Activated CD4-positive, alpha-beta T cell treated with anti-CD3 and anti-CD28 coated beads, Interleukin-2, amount 10 ng/mL, durations not matched to agents 7 days and 5 days (primary cell): ENCODE measurements around the gene GTF2E1. TPM values are rescaled to one million over a fixed set of nuclear protein-coding genes. Genes with fewer than 3 reads are reported as not detected.

ENCODE experiments used
- CTCF ChIA-PET: fragments of 350-600 bp; sonication (Branson Sonifier 250); formaldehyde crosslinking; loops from one replicate; lab custom pipeline; 2021; ENCODE audit warnings: antibody characterized with exemption; lab: Charles Lee
- POLR2A ChIA-PET: fragments of 350-600 bp; sonication (Branson Sonifier 250); formaldehyde crosslinking; loops from one replicate; lab custom pipeline; 2021; ENCODE audit warnings: antibody characterized with exemption; lab: Charles Lee
- DNase-seq: peaks from one replicate; pipeline ENCODE4 v3.0.0-alpha.2; 2020
- H3K27ac Mint-ChIP-seq: one replicate; pipeline ENCODE4 v1.8.0; 2021; ENCODE audit warnings: mild to moderate bottlenecking, moderate library complexity, mixed read lengths
- H3K27me3 Mint-ChIP-seq: one replicate; pipeline ENCODE4 v1.8.0; 2021; ENCODE audit warnings: mixed read lengths
- H3K36me3 Mint-ChIP-seq: one replicate; pipeline ENCODE4 v1.8.0; 2021; ENCODE audit warnings: low read depth, mixed read lengths
- H3K4me1 Mint-ChIP-seq: one replicate; pipeline ENCODE4 v1.8.0; 2021; ENCODE audit warnings: mixed read lengths
- H3K4me3 Mint-ChIP-seq: one replicate; pipeline ENCODE4 v1.8.0; 2021; ENCODE audit warnings: mild to moderate bottlenecking, moderate library complexity, mixed read lengths
- H3K9me3 Mint-ChIP-seq: one replicate; pipeline ENCODE4 v1.8.0; 2021; ENCODE audit warnings: mixed read lengths
- total RNA-seq, 2 experiments: library from RNA; stranded (reverse); gene quantifications; one replicate each; pipeline ENCODE4 v1.2.3, GENCODE V29; 2021

Gene GTF2E1
- total RNA-seq, 2 experiments from 2014 or later, result 30.2 to 33.2 TPM

- Mint-ChIP-seq H3K27ac (no peak overlapping the region), H3K9me3 (no peaks in the 10 kb centered on the region)
- POLR2A ChIA-PET, result no interaction called here
Measured at GRCh38 chr3:120791010-120791409, 48.5 kb downstream of the GTF2E1 start.

GRCh38 chr3:120791913-120792312 lies 49.4 kb downstream of the GTF2E1 start:
- ChIA-PET CTCF (no interaction called here), POLR2A (no interaction called here)
- Mint-ChIP-seq H3K27ac (no peak overlapping the region), H3K4me1 (no peaks in the 10 kb centered on the region), H3K4me3 (no peak overlapping the region), H3K27me3 (peaks cover 6% of the 10 kb centered on the region), H3K9me3 (no peaks in the 10 kb centered on the region), H3K36me3 (no peaks in the 10 kb centered on the region)
- DNase-seq, result no peak

More at GRCh38 chr3:120791010-120791409, 48.5 kb downstream of the GTF2E1 start:
- peaks cover under 1% of the 10 kb centered on the region for H3K27me3 Mint-ChIP-seq
- H3K4me3 Mint-ChIP-seq, result no peak overlapping the region
- peaks cover 2% of the 10 kb centered on the region for H3K36me3 Mint-ChIP-seq
- no peak for DNase-seq
- CTCF ChIA-PET, result no interaction called here
- H3K4me1 Mint-ChIP-seq, result no peaks in the 10 kb centered on the region

- CTCF ChIA-PET, result interaction anchor here (0.6 to 1.5 kb wide), 3 partner anchors 13 to 235 kb away, joined by 4 to 6 read pairs (median 5); no protein-coding TSS in a partner anchor
- Mint-ChIP-seq H3K27me3 (peaks cover 6% of the 10 kb centered on the region), H3K4me3 (no peak overlapping the region), H3K36me3 (no peaks in the 10 kb centered on the region), H3K27ac (no peak overlapping the region), H3K9me3 (no peaks in the 10 kb centered on the region), H3K4me1 (no peaks in the 10 kb centered on the region)
- no peak for DNase-seq
- POLR2A ChIA-PET, result no interaction called here
Measured at GRCh38 chr3:120793601-120794000, 51.1 kb downstream of the GTF2E1 start.

GRCh38 chr3:120795017-120795648 lies 52.6 kb downstream of the GTF2E1 start:
- H3K27me3 Mint-ChIP-seq, result peaks cover 6% of the 10 kb centered on the region
- no peak overlapping the region for H3K4me3 Mint-ChIP-seq
- no peak overlapping the region for H3K27ac Mint-ChIP-seq
- ChIA-PET CTCF (interaction anchor here (0.7 to 2.0 kb wide), 14 partner anchors 9 to 397 kb away, joined by 3 to 15 read pairs (median 4); partner anchors contain the start of genes GTF2E1 and RABL3), POLR2A (no interaction called here)
- no peaks in the 10 kb centered on the region for H3K9me3 Mint-ChIP-seq
- H3K4me1 Mint-ChIP-seq, result no peaks in the 10 kb centered on the region
- H3K36me3 Mint-ChIP-seq, result no peaks in the 10 kb centered on the region
- peak; percentile 87 for DNase-seq

- Mint-ChIP-seq H3K36me3 (no peaks in the 10 kb centered on the region), H3K4me1 (no peaks in the 10 kb centered on the region), H3K27ac (no peak overlapping the region), H3K4me3 (no peak overlapping the region), H3K27me3 (peaks cover 6% of the 10 kb centered on the region), H3K9me3 (no peaks in the 10 kb centered on the region)
- ChIA-PET POLR2A (no interaction called here), CTCF (interaction anchor here (0.9 to 2.0 kb wide), 6 partner anchors 17 to 237 kb away, joined by 3 to 15 read pairs (median 5); no protein-coding TSS in a partner anchor)
- DNase-seq, result no peak
Measured at GRCh38 chr3:120795959-120796358, 53.4 kb downstream of the GTF2E1 start.

- ChIA-PET POLR2A (no interaction called here), CTCF (no interaction called here)
- H3K4me1 Mint-ChIP-seq, result no peaks in the 10 kb centered on the region
- H3K27ac Mint-ChIP-seq, result no peak overlapping the region
- DNase-seq, result no peak
- H3K27me3 Mint-ChIP-seq, result peaks cover 6% of the 10 kb centered on the region
- H3K36me3 Mint-ChIP-seq, result no peaks in the 10 kb centered on the region
- no peak overlapping the region for H3K4me3 Mint-ChIP-seq
- no peaks in the 10 kb centered on the region for H3K9me3 Mint-ChIP-seq
Measured at GRCh38 chr3:120796976-120797375, 54.4 kb downstream of the GTF2E1 start.

GRCh38 chr3:120797857-120798256 lies 55.3 kb downstream of the GTF2E1 start:
- POLR2A ChIA-PET, result no interaction called here
- no peaks in the 10 kb centered on the region for H3K9me3 Mint-ChIP-seq

GRCh38 chr3:120798346-120798745 lies 55.8 kb downstream of the GTF2E1 start:
- ChIA-PET CTCF (no interaction called here), POLR2A (no interaction called here)
- no peak for DNase-seq
- Mint-ChIP-seq H3K4me1 (no peaks in the 10 kb centered on the region), H3K36me3 (no peaks in the 10 kb centered on the region), H3K9me3 (no peaks in the 10 kb centered on the region), H3K4me3 (no peak overlapping the region), H3K27me3 (peaks cover 6% of the 10 kb centered on the region), H3K27ac (no peak overlapping the region)

More at GRCh38 chr3:120797857-120798256, 55.3 kb downstream of the GTF2E1 start:
- Mint-ChIP-seq H3K27me3 (peaks cover 6% of the 10 kb centered on the region), H3K36me3 (no peaks in the 10 kb centered on the region), H3K4me1 (no peaks in the 10 kb centered on the region), H3K27ac (no peak overlapping the region), H3K4me3 (no peak overlapping the region)
- CTCF ChIA-PET, result no interaction called here
- no peak for DNase-seq

- Mint-ChIP-seq H3K4me1 (no peaks in the 10 kb centered on the region), H3K4me3 (no peak overlapping the region), H3K27ac (no peak overlapping the region), H3K9me3 (no peaks in the 10 kb centered on the region), H3K27me3 (peaks cover 6% of the 10 kb centered on the region), H3K36me3 (no peaks in the 10 kb centered on the region)
- ChIA-PET CTCF (no interaction called here), POLR2A (no interaction called here)
- DNase-seq, result no peak
Measured at GRCh38 chr3:120800625-120801024, 58.1 kb downstream of the GTF2E1 start.

- Mint-ChIP-seq H3K9me3 (no peaks in the 10 kb centered on the region), H3K4me3 (no peak overlapping the region), H3K27ac (no peak overlapping the region), H3K27me3 (peaks cover 3% of the 10 kb centered on the region), H3K4me1 (no peaks in the 10 kb centered on the region), H3K36me3 (no peaks in the 10 kb centered on the region)
- ChIA-PET CTCF (no interaction called here), POLR2A (no interaction called here)
- DNase-seq, result no peak
Measured at GRCh38 chr3:120801484-120801883, 58.9 kb downstream of the GTF2E1 start.

- ChIA-PET CTCF (no interaction called here), POLR2A (no interaction called here)
- no peak for DNase-seq
- Mint-ChIP-seq H3K27ac (no peak overlapping the region), H3K4me3 (no peak overlapping the region), H3K4me1 (no peaks in the 10 kb centered on the region), H3K27me3 (peaks cover 3% of the 10 kb centered on the region), H3K9me3 (no peaks in the 10 kb centered on the region), H3K36me3 (no peaks in the 10 kb centered on the region)
Measured at GRCh38 chr3:120802916-120803315, 60.4 kb downstream of the GTF2E1 start.

- POLR2A ChIA-PET, result no interaction called here
- no peaks in the 10 kb centered on the region for H3K4me1 Mint-ChIP-seq
- no peak for DNase-seq
- H3K4me3 Mint-ChIP-seq, result no peak overlapping the region
- no peak overlapping the region for H3K27ac Mint-ChIP-seq
- H3K36me3 Mint-ChIP-seq, result no peaks in the 10 kb centered on the region
- H3K27me3 Mint-ChIP-seq, result peaks cover 15% of the 10 kb centered on the region
- CTCF ChIA-PET, result no interaction called here
- H3K9me3 Mint-ChIP-seq, result no peaks in the 10 kb centered on the region
Measured at GRCh38 chr3:120816728-120817127, 74.2 kb downstream of the GTF2E1 start.

GRCh38 chr3:120820748-120821147 lies 78.2 kb downstream of the GTF2E1 start:
- POLR2A ChIA-PET, result no interaction called here
- H3K4me1 Mint-ChIP-seq, result no peaks in the 10 kb centered on the region
- H3K27ac Mint-ChIP-seq, result no peak overlapping the region
- DNase-seq, result no peak
- no peaks in the 10 kb centered on the region for H3K36me3 Mint-ChIP-seq
- H3K27me3 Mint-ChIP-seq, result peaks cover 5% of the 10 kb centered on the region
- CTCF ChIA-PET, result no interaction called here
- no peaks in the 10 kb centered on the region for H3K9me3 Mint-ChIP-seq
- no peak overlapping the region for H3K4me3 Mint-ChIP-seq

- Mint-ChIP-seq H3K4me3 (no peak overlapping the region), H3K9me3 (no peaks in the 10 kb centered on the region), H3K27me3 (peaks cover 5% of the 10 kb centered on the region), H3K27ac (no peak overlapping the region), H3K36me3 (no peaks in the 10 kb centered on the region), H3K4me1 (no peaks in the 10 kb centered on the region)
- DNase-seq, result no peak
- ChIA-PET CTCF (no interaction called here), POLR2A (no interaction called here)
Measured at GRCh38 chr3:120821426-120821825, 78.9 kb downstream of the GTF2E1 start.
